HG02610 (cell line): ENCODE data around the gene FIP1L1.
A peak's percentile ranks its signal among the peaks of the same experiment; 100 is the strongest.
"Not testable (repeated sequence)": the region's sequence is repeated elsewhere in the genome, so short reads cannot be mapped to it uniquely, and the experiment has no call there.

Experiments
- ATAC-seq: cut with Tn5 transposase; IDR thresholded peaks from one replicate; pipeline ENCODE4 v1.9.1; 2021; ENCODE audit warnings: mild to moderate bottlenecking, moderate library complexity; ENCODE audit not compliant: unreplicated experiment

FIP1L1 gene

GRCh38 chr4:53377319-53378170 lies at the start of gene FIP1L1:
Gene FIP1L1 (plus strand): TSS chr4:53377641. CDS start chr4:53377839, 198 bp downstream.
- ATAC-seq = peak; percentile 88

DNA sequence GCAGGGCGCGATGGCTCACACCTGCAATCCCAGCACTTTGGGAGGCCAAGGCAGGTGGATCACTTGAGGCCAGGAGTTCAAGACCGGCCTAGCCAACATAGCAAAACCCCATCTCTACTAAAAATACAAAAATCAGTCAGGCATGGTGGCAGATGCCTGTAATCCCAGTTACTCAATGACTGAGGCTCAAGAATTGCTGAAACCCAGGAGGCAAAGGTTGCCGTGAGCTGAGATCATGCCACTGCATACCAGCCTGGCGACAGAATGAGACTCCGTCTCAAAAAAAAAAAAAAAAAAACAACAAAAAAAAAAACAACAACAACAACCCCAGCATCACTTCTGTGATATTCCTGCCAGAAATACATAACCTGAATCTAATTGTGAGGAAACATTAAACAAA lies 42.5 kb upstream of the FIP1L1 start:
- not testable (repeated sequence) for ATAC-seq

- not testable (repeated sequence) for ATAC-seq
These were observed 37.3 kb upstream of the FIP1L1 start for GRCh38 chr4:53340145-53340544.

DNA sequence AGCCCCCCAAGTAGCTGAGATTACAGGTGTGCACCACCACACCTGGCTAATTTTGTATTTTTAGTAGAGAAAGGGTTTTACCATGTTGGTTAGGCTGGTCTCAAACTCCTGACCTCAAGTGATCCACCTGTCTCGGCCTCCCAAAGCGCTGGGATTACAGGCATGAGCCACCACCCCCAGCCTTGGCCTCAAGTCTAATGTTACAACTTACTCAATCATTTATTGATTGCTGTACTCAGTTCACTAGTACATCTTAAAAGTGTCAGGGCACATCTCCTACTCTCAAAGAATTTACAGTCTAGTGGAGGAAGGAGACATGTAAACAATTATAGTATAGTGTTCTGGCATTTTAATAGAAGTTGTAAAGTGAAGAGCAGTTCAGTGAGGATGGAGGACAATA lies 31.0 kb upstream of the FIP1L1 start:
- not testable (repeated sequence) for ATAC-seq

- ATAC-seq = no peak
These were observed 30.3 kb upstream of the FIP1L1 start for GRCh38 chr4:53346920-53347852.

- ATAC-seq = no peak
These were observed 29.4 kb upstream of the FIP1L1 start for GRCh38 chr4:53348046-53348445.

GRCh38 chr4:53349091-53349491 lies 28.4 kb upstream of the FIP1L1 start:
- no peak for ATAC-seq

DNA sequence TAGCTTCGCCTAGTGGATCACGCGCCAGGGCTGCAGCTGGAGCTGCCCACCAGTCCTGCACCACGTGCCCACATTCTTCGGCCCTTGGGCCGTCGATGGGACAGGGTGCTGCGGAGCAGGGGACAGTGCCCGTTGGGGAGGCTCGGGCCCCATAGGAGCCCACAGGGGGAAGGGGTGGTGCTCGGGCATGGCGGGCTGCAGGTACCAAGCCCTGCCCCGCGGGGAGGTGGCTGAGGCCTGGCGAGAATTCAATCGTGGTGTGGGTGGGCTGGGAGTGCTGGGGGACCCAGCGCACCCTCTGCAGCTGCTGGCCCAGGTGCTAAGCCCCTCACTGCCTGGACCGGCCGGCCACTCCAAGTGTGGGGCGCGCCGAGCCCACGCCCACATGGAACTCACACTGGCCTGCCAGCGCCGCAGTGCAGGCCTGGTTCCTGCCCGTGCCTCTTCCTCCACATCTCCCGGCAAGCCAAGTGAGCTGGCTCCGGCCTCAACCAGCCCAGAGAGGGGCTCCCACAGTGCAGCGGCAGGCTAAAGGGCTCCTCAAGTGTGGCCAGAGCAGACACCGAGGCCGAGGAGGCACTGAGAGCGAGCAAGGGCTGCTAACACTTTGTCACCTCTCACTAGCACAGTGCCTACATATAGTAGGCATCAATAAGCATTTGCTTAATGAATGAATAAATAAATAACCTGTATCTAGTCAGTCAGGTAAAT lies 23.3 kb upstream of the FIP1L1 start:
- ATAC-seq = no peak

- ATAC-seq = peak; percentile 61
These were observed 21.4 kb upstream of the FIP1L1 start for GRCh38 chr4:53355930-53356521.

DNA sequence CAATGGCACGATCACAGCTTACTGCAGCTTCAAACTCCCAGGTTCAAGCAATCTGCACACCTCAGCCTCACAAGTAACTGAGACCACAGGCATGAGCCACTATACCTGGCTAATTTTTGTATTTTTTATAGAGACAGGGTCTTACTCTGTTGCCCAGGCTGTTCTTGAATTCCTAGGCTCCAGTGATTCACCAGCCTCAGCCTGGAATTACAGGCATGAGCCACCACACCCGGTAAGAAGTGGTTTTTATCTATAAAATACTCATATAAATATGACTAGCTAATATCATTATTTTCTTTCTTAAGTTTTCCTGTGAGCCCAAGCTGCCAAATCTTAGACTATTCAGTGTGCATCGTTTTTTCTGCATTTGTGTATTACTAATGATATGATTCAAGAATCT lies 16.0 kb upstream of the FIP1L1 start:
- ATAC-seq = no peak

DNA sequence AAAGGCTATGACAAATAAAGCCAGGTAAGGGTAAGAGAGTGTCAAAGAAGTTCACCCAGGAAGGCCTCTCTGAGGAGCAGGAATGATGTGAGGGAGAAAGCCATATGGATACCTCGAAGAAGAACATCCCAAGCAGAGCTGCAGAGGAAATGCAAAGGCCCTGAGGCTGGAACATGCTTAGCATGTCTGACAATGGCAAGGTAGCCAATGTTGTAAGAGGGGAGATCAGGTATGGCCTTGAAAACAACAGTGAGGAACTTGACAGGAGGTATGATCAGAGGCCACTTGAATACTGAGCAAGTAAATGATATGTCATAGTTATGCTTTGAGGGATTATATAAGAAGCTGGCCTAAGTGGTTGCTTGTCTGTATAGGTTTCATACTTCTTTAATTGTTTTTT lies 15.3 kb upstream of the FIP1L1 start:
- no peak for ATAC-seq

DNA sequence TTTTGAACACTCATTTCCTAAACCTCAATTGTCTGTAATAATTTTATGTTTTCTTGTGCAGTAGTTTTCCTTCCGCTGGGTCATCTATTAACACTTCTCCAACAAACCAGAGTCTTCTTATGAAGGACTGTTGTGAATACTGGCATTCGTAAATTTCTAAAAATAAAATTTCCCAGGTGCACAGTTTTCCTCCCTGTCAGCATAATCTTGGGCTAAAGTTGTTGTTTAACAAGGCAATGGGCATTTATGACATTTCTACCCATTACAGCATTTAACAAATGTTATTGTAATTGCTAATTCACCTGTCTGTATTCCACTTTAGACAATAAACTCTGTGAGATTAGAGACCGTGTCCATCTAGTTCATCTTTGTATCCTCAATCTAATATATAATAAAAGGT lies 12.8 kb upstream of the FIP1L1 start:
- ATAC-seq = no peak

DNA sequence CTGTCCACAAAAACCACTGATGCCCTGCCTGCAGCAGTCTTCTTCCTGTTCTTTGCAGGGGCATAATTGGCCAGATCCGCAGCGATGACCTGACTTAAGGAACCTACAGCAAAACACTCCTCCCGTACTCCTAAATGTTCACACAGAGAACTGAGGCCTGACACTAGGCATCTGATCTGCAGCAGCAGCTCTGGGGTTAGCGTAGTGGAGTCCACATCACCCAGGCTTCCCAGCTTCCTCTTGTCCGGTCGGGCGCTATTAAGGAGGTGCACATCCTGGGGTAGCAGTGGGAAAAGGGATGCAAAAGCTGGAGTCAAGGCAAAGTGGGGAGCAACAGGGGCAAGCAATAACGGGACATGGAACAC lies 12.3 kb upstream of the FIP1L1 start:
- ATAC-seq = peak; percentile 17

DNA sequence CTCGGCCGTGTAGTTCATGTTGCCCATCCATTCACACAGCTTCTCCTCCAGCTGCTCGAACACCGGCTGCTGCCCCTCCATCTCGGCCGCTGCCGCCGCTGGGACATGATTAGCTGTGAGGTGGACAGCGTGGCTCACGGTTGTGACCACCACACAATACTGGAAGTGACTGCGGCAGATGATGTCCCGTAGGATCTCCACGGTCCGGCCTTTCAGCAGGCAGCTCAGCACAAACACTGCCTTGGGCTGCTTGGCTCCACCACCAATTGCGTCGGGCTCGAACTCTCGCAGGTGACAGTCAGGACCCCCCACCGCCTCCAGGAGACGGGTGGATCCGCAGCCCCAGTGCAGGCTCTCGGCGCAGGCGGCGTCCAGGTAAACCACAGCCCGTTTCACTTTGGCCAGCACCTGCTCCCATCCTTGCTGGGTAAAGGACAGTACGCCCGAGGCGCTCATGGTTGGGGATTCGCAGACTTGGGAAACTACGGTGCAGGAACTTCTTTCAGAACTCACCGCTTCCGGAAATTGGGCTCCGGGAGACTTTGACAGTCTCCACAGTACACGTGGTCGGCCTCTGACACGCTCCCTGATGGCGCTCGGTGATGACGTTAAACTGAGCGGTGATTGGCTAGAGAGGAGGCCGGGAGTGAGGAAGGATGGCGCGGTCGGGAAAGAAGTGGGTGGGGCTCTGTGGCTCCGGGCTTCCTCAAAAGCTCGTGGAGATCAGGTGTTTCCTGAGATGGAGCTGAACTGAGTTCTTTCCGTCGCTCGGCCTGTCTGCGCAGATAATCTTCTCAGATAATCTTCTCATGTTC lies 11.7 kb upstream of the FIP1L1 start, which contains the start of gene SCFD2:
TSS of gene SCFD2 (minus strand) at position 576 of the 815 bp plus-strand sequence.
- peak; percentile 97 for ATAC-seq

DNA sequence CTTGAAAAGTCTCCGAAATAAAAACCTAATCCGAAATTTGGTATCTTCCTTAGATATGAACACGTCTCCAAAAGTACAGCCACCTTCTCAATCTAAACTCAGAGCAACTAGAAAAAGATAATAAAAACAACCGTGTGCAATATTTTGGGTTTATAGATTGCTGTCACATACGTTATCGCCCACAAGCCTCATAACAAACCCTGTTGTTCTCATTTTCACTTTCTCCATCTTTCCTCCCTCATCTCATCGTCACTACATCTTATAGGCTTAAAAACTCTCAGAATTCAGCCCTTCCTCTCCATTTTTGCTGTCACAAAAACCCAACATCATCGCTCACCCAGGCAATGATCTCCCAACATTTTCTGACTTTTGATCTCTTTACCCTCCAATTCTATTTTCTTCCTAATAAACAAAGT lies 11.1 kb upstream of the FIP1L1 start:
- ATAC-seq = no peak

- no peak for ATAC-seq
These were observed 9.7 kb upstream of the FIP1L1 start for GRCh38 chr4:53367721-53368120.

DNA sequence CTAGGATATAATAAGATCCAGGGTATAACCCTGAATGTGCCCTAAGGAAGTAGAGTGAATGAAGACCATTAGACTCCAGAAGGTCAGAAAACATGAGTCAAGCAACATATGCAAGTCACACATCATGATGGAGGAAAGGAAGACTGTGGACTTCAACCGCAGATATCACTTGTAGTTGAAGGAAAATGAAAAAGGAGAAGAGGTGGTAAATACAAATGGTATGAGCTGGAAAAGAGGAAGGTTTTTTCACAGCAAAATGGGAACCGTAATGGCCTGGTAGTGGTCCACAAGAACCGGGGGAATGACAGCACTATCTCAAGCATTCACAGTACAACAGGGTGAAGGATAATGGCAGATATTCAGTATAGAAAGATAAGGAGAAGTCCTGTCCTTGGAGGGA lies 6.4 kb upstream of the FIP1L1 start:
- ATAC-seq = no peak

DNA sequence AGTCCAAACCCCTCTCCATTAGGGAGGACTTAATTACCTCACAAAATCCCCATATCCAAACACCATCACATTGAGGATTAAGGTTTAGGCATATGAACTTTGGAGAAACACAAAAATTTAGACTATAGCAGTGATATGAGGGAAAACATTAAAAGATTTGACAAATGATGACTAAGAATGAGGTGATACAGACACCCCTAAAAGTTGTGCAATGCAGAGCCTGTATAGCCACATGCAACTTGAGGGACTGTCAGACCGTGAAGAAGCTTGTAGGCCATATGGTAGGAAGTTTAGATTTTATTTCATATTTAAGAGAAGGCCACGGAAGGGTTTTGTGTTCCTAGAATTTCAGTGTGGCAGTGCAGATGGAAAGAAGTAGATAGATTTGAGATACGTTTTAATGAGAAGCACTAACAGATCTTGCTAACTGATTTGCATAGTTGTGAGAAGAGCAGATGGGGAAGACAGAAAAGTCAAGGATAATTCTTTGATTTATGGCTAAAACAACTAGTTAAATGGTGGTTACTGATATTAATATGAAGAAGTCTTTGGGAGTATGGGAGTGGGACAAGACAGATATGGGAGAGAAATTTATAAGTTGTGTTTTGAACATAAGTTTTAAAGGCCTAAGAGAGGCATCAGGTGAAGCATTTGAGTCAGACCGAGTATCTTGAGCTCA lies 5.5 kb upstream of the FIP1L1 start:
- no peak for ATAC-seq

DNA sequence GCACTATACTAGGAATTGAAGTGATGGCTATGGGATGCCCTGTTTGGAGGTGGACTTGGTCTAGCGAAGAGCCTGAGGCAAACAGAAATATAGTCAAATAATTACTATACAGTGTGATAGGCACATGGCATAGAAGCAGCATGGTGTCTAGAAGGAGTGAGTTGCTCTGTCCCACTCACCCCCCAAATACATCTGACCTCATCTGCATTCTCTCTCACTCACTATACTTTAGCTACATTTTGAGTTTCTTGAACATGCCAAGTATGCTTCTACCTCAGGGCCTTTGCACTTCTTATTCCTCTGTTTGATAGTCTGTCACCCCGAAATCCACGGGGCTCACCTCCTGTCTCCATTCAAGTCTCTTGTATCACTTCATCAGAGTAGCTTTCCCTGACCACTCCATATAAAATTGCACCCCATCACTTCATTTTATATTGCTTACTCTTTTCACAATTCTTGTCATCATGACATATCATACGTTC lies 2.6 kb upstream of the FIP1L1 start:
- no peak for ATAC-seq
